K562 (cell line): ENCODE measurements around the gene CD300E. TPM values are rescaled to one million over a fixed set of nuclear protein-coding genes. Genes with fewer than 3 reads are reported as not detected.
A peak's percentile ranks its signal among the peaks of the same experiment; 100 is the strongest.
"Not testable (repeated sequence)": the region's sequence is repeated elsewhere in the genome, so short reads cannot be mapped to it uniquely, and the experiment has no call there.

ENCODE experiments used
- ATAC-seq: fragments of 200-7000 bp; cut with Tn5 transposase; 3 replicates; pipeline ENCODE4 v1.9.1; 2020; ENCODE audit warnings: moderate library complexity
- BruUV-seq: library from RNA; stranded (reverse); fragments of 400-500 nt; replicated peaks from 2 replicates; lab custom pipeline; 2021; lab: Mats Ljungman, UMichigan
- CTCF ChIA-PET: fragments of 300-600 bp; formaldehyde crosslinking; extraction: SDS; loops from one replicate; lab custom pipeline; 2021; ENCODE audit warnings: low intra/inter-chr PET ratio; lab: Yijun Ruan, JAX
- POLR2A ChIA-PET: fragments of 300-600, 350-650 bp; sonication (Branson Sonifier 250); formaldehyde crosslinking; extraction: SDS; loops from one replicate; lab custom pipeline; 2021; ENCODE audit warnings: antibody characterized with exemption, inconsistent platforms; lab: Yijun Ruan, JAX
- DNase-seq, 4 experiments: peaks; one replicate each; pipeline versions ENCODE4 v3.0.0 to v3.0.0-alpha.2; 2011 to 2018; ENCODE audit warnings: low spot score in 3 of 4, mixed read lengths in 3 of 4; ENCODE audit errors: extremely low read depth in 1 of 4
- FAIRE-seq: peaks from 2 replicates; lab custom pipeline; 2011; peaks lifted over from hg19 to GRCh38; lab: Jason Lieb, UNC
- H2AFZ ChIP-seq: 2 replicates; pipeline ENCODE4 v1.6.0; 2011; ENCODE audit warnings: low read depth, low read length, control low read depth, inconsistent platforms
- H3K27ac ChIP-seq: fragments of 200-600 bp; 3 replicates; pipeline ENCODE4 v1.8.0; 2011; ENCODE audit warnings: low read depth, mild to moderate bottlenecking, control low read depth, inconsistent platforms, low read length, moderate library complexity, mixed read lengths; ENCODE audit errors: extremely low read depth
- H3K27me3 ChIP-seq, 2 experiments: fragments of 300-600 bp in 1 of 2; 2 replicates in 1 of 2; 3 replicates in 1 of 2; pipeline versions ENCODE4 v1.6.0 to v1.8.0; 2011; ENCODE audit warnings: inconsistent platforms in 2 of 2, low read length in 2 of 2, mild to moderate bottlenecking in 1 of 2, mixed read lengths in 1 of 2, moderate library complexity in 1 of 2; ENCODE audit not compliant: control insufficient read depth in 2 of 2, insufficient read depth in 2 of 2
- H3K36me3 ChIP-seq: fragments of 300-600 bp; 3 replicates; pipeline ENCODE4 v1.8.0; 2011; ENCODE audit warnings: mild to moderate bottlenecking, low read length, inconsistent platforms; ENCODE audit not compliant: control insufficient read depth, insufficient read depth
- H3K4me1 ChIP-seq, 2 experiments: fragments of 200-600 bp in 1 of 2; replicated peaks in 1 of 2; 2 replicates in 1 of 2; 3 replicates in 1 of 2; pipeline versions ENCODE4 v1.5.1 to v1.8.0; 2011; ENCODE audit warnings: inconsistent platforms in 2 of 2, low read length in 2 of 2, mild to moderate bottlenecking in 1 of 2, mixed read lengths in 1 of 2, moderate library complexity in 1 of 2; ENCODE audit not compliant: control insufficient read depth in 2 of 2, insufficient read depth in 2 of 2
- H3K4me2 ChIP-seq: 2 replicates; pipeline ENCODE4 v1.6.1; 2011; ENCODE audit warnings: low read length, control low read depth, inconsistent platforms, mixed read lengths; ENCODE audit not compliant: insufficient read depth
- H3K4me3 ChIP-seq: fragments of 200-600 bp; sonication (generic), shearing (Covaris generic); 2 replicates; pipeline ENCODE4 v1.5.1; 2016; ENCODE audit warnings: control low read depth, inconsistent platforms
- H3K79me2 ChIP-seq: fragments of 200-600 bp; 3 replicates; pipeline ENCODE4 v1.8.0; 2011; ENCODE audit warnings: low read length, inconsistent platforms; ENCODE audit not compliant: control insufficient read depth, insufficient read depth
- H3K9ac ChIP-seq, 2 experiments: 2 replicates each; pipeline versions ENCODE4 v1.6.0 to v1.6.1; 2011; ENCODE audit warnings: low read depth in 2 of 2, low read length in 2 of 2, control low read depth in 1 of 2, inconsistent platforms in 1 of 2, mild to moderate bottlenecking in 1 of 2, mixed read lengths in 1 of 2; ENCODE audit not compliant: insufficient read depth in 1 of 2
- H3K9me1 ChIP-seq: one replicate; pipeline ENCODE4 v1.6.0; 2011; ENCODE audit warnings: inconsistent platforms, mild to moderate bottlenecking, low read length, moderate library complexity; ENCODE audit not compliant: control insufficient read depth, insufficient read depth
- H3K9me3 ChIP-seq: replicated peaks from 2 replicates; pipeline ENCODE4 v1.5.1; 2011; ENCODE audit warnings: low read depth, low read length, inconsistent platforms; ENCODE audit not compliant: control insufficient read depth, insufficient read depth
- H4K20me1 ChIP-seq: replicated peaks from 2 replicates; pipeline ENCODE4 v1.6.1; 2011; ENCODE audit warnings: low read length, inconsistent platforms, mixed read lengths; ENCODE audit not compliant: control insufficient read depth, insufficient read depth
- CHD1 ChIP-seq: fragments of 200-600 bp; sonication (generic); IDR thresholded peaks from one replicate; pipeline ENCODE4 v1.6.1; 2012; ENCODE audit warnings: mild to moderate bottlenecking, moderate library complexity, low read length, inconsistent platforms
- JUND ChIP-seq, 2 experiments: IDR thresholded peaks; 2 replicates in 1 of 2; 3 replicates in 1 of 2; pipeline ENCODE4 v1.6.1; 2011; ENCODE audit warnings: borderline replicate concordance in 2 of 2, low read depth in 2 of 2, low read length in 2 of 2, improper control_type of control experiment in 1 of 2, missing biosample characterization in 1 of 2, missing genetic modification characterization in 1 of 2, missing genetic modification reagents in 1 of 2
- WGBS: fragments of 100-300 bp; shearing (Covaris generic); methylation state at CpG from one replicate; pipeline ENCODE4 v1.1.6; 2016; ENCODE audit warnings: low coverage, mixed read lengths; ENCODE audit not compliant: insufficient coverage; ENCODE audit errors: missing lambda C conversion rate; 5-methylcytosine and 5-hydroxymethylcytosine counted together
- in situ Hi-C: fragments of 300-500 bp; cut with MboI; formaldehyde crosslinking; loops from 4 replicates; pipeline ENCODE4 v1.15.0; 2018; ENCODE audit warnings: inconsistent platforms, mixed read lengths
- intact Hi-C: fragments of 100-400 bp; cut with micrococcal nuclease; formaldehyde crosslinking; loops from 2 replicates; pipeline ENCODE4 v1.14.2; 2022
- polyA plus RNA-seq, 8 experiments: library from polyadenylated mRNA; depleted of rRNA in 4 of 8; stranded (reverse) in 5 of 8; unstranded in 3 of 8; fragments of >200 nt; fragmentation: Nextera tagmentation in 2 of 8; fragmentation: Illumina TruSeq in 1 of 8; extraction: Ambion mirVana in 2 of 8; extraction: Trizol in 1 of 8; gene quantifications; 2 replicates each; pipeline versions ENCODE4 v1.2.1 to v1.2.3, GENCODE V29; 2011 to 2014; ENCODE audit warnings: inconsistent platforms in 1 of 8, missing spikeins in 1 of 8
- total RNA-seq, 7 experiments: library from RNA; depleted of rRNA in 6 of 7; stranded (reverse); fragments of >200 nt in 6 of 7; fragmentation: Illumina TruSeq in 2 of 7; extraction: Trizol in 2 of 7; gene quantifications; 2 replicates each; pipeline versions ENCODE4 v1.2.1 to v1.2.3, GENCODE V29; 2011 to 2021; ENCODE audit warnings: low replicate concordance in 1 of 7
- TF ChIP-seq, protein P1 (sequence below): fragments of 250-450 bp; sonication (Bioruptor Pico); IDR thresholded peaks from 2 replicates; pipeline ENCODE4 v1.9.0; 2021; ENCODE audit warnings: mild to moderate bottlenecking, inconsistent platforms
- TF ChIP-seq, protein P2 (sequence below), 2 experiments: fragments of 450-650 bp in 1 of 2; sonication (generic) in 1 of 2; formaldehyde crosslinking in 1 of 2; IDR thresholded peaks in 1 of 2; conservative IDR thresholded peaks in 1 of 2; 2 replicates each; pipeline versions ENCODE4 v1.6.1 to v1.8.1; 2016 to 2023; ENCODE audit warnings: mild to moderate bottlenecking in 2 of 2, moderate library complexity in 2 of 2, inconsistent platforms in 1 of 2, missing genetic modification reagents in 1 of 2

The CD300E gene
- total and polyA plus RNA-seq, 9 of the 15 experiments (the other 6 are each of a cell fraction or from before 2014, with no cell fraction given) = not detected

DNA sequence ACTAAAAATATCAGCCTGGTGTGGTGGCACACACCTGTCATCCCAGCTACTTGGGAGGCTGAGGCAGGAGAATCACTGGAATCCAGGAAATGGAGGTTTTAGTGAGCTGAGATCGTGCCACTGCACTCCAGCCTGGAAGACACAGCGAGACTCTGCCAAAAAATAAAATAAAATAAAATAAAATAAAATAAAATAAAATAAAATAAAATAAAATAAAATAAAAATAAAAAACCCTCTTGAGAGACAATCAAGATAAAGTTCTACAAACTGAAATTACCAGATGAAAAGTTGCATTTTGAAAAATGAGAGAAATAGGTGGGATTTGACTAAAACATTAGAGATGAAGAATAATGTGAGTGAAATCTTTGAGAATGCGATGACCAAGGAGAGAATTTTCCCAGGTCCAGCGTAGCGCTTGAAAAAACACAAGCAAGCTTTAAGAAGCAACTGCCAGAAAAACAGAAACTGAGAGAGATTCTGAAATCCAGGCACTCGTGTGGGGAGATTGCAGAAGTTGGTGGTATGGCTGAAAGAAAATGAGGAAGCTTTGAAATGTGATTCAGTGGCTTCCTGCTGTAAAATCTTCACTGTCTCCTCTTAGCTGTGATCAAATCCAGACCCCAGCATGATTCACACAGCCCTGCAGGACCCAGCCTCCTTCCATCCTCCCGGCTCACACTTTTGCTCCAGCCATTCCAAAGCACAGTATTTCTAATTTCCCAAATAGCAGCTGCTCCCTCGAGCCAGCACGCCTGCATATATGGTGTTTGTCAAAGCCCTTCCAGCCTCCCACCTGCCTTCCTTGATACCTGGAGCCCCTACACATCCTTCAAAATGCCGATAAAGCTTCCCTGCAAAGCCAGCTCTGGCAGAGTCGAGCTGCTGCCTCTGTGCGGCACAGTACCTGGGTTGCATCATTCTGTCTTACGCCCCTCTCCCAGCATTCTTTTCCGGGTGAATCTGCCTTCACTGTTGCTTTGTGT lies 8.2 kb upstream of the CD300E start:
- ATAC-seq (no peak; the same call in 1 of the 3 replicates), FAIRE-seq (no peak), DNase-seq (no peak)
- no peaks in the 10 kb centered on the region for H3K9me3 ChIP-seq
- 2% methylated on average over 14 of the region's 14 CpGs for WGBS
- no TSS peak for BruUV-seq
- no peaks in the 10 kb centered on the region for H4K20me1 ChIP-seq
- H3K4me2 ChIP-seq = no peak overlapping the region
- H3K4me1 ChIP-seq = no peaks in the 10 kb centered on the region
- H3K9ac ChIP-seq = no peak overlapping the region
- H2AFZ ChIP-seq = no peak overlapping the region
- H3K79me2 ChIP-seq = no peaks in the 10 kb centered on the region
- TF ChIP-seq JUND (IDR thresholded peaks at IDR 0.05; ENCODE audit: borderline replicate concordance, low read depth, low read length) = no peak
- TF ChIP-seq JUND (tag; IDR thresholded peaks at IDR 0.05; ENCODE audit: borderline replicate concordance, low read depth, low read length) = no peak
- TF ChIP-seq, protein P1, sequence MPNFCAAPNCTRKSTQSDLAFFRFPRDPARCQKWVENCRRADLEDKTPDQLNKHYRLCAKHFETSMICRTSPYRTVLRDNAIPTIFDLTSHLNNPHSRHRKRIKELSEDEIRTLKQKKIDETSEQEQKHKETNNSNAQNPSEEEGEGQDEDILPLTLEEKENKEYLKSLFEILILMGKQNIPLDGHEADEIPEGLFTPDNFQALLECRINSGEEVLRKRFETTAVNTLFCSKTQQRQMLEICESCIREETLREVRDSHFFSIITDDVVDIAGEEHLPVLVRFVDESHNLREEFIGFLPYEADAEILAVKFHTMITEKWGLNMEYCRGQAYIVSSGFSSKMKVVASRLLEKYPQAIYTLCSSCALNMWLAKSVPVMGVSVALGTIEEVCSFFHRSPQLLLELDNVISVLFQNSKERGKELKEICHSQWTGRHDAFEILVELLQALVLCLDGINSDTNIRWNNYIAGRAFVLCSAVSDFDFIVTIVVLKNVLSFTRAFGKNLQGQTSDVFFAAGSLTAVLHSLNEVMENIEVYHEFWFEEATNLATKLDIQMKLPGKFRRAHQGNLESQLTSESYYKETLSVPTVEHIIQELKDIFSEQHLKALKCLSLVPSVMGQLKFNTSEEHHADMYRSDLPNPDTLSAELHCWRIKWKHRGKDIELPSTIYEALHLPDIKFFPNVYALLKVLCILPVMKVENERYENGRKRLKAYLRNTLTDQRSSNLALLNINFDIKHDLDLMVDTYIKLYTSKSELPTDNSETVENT (CRISPR knock-in tag) = no peak
- TF ChIP-seq, protein P2, sequence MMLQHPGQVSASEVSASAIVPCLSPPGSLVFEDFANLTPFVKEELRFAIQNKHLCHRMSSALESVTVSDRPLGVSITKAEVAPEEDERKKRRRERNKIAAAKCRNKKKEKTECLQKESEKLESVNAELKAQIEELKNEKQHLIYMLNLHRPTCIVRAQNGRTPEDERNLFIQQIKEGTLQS (IDR thresholded peaks at IDR 0.05) = 0 out of 2 replicates have a peak, but pooled peaks have one; percentile 12
- TF ChIP-seq, protein P2 (CRISPR knock-in tag; conservative IDR thresholded peaks at IDR 0.05) = no peak
- no peak for TF ChIP-seq CHD1
- no peak overlapping the region for H3K4me3 ChIP-seq
- peaks cover 18 to 48% of the 10 kb centered on the region in 2 experiments; a peak in 4 of 5 replicates for H3K27me3 ChIP-seq
- H3K9me1 ChIP-seq = no peaks in the 10 kb centered on the region
- no peak overlapping the region for H3K27ac ChIP-seq
- no peaks in the 10 kb centered on the region for H3K36me3 ChIP-seq
- ChIA-PET POLR2A (interaction anchor here (0.7 to 0.9 kb wide), 3 partner anchors 21 to 132 kb away, joined by 3 to 5 read pairs (median 3); no protein-coding TSS in a partner anchor), CTCF (no interaction called here)
- intact Hi-C loops (no loop called here), in situ Hi-C loops (no loop called here)

DNA sequence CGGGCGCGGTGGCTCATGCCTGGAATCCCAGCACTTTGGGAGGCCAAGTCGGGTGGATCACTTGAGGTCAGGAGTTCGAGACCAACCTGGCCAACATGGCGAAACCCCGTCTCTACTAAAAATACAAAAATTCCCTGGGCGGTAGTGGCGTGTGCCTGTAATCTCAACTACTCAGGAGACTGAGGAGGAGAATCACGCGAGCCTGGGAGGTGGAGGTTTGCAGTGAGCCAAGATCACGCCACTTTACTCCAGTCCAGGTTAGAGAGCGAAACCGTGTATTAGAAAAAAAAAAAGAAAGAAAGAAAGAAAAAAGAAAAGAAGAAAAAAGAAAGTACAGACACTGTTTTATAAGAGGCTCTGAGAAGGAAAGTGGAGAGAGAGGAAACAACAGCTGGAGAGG lies 6.7 kb upstream of the CD300E start:
- H3K4me1 ChIP-seq, ATAC-seq, H4K20me1 ChIP-seq, BruUV-seq, intact Hi-C loops, DNase-seq, H3K9me3 ChIP-seq, H3K9ac ChIP-seq, H3K79me2 ChIP-seq, H3K27ac ChIP-seq, FAIRE-seq, H3K4me3 ChIP-seq, in situ Hi-C loops, H3K9me1 ChIP-seq, H3K36me3 ChIP-seq, H3K4me2 ChIP-seq, POLR2A ChIA-PET, CTCF ChIA-PET, H2AFZ ChIP-seq: not testable (repeated sequence)
- under 1% methylated on average over 14 of the region's 14 CpGs for WGBS
- peaks cover 11 to 35% of the 10 kb centered on the region in 2 experiments; a peak in 3 of 5 replicates for H3K27me3 ChIP-seq
